Liver (tissue), 3 donors: ENCODE data around the gene SEMA4D.

Experiments used
- ATF3 ChIP-seq: IDR thresholded peaks from 2 replicates; pipeline ENCODE4 v1.6.1; 2016; ENCODE audit warnings: antibody characterized with exemption
- CTCF ChIP-seq: fragments of 150-350 bp; IDR thresholded peaks from 2 replicates; pipeline ENCODE4 v1.5.1; 2017; ENCODE audit warnings: improper control_type of control experiment, low read depth, low read length; ENCODE audit not compliant: missing input control
- EGR1 ChIP-seq, 2 donors: IDR thresholded peaks; 2 replicates each; pipeline ENCODE4 v1.6.1; 2016 to 2018; ENCODE audit warnings: antibody characterized with exemption in 2 of 2, low read depth in 2 of 2
- FOXA1 ChIP-seq: IDR thresholded peaks from 2 replicates; pipeline ENCODE4 v1.6.1; 2016; ENCODE audit warnings: antibody characterized with exemption
- FOXA2 ChIP-seq: IDR thresholded peaks from 2 replicates; pipeline ENCODE4 v1.6.1; 2016; ENCODE audit warnings: antibody characterized with exemption
- GABPA ChIP-seq, 2 donors: IDR thresholded peaks in 1 of 2; conservative IDR thresholded peaks in 1 of 2; 2 replicates each; pipeline ENCODE4 v1.6.1; 2016; ENCODE audit warnings: antibody characterized with exemption in 2 of 2, mild to moderate bottlenecking in 1 of 2, moderate library complexity in 1 of 2
- JUND ChIP-seq, 2 donors: IDR thresholded peaks; 2 replicates each; pipeline ENCODE4 v1.6.1; 2016; ENCODE audit warnings: antibody characterized with exemption in 2 of 2
- MAX ChIP-seq: IDR thresholded peaks from 2 replicates; pipeline ENCODE4 v1.6.1; 2016; ENCODE audit warnings: antibody characterized with exemption
- NR2F2 ChIP-seq: IDR thresholded peaks from 2 replicates; pipeline ENCODE4 v1.6.1; 2016; ENCODE audit warnings: antibody characterized with exemption
- RAD21 ChIP-seq, 2 donors: IDR thresholded peaks; 2 replicates each; pipeline ENCODE4 v1.6.1; 2016; ENCODE audit warnings: antibody characterized with exemption in 2 of 2, mild to moderate bottlenecking in 2 of 2
- REST ChIP-seq: IDR thresholded peaks from 2 replicates; pipeline ENCODE4 v1.6.1; 2016; ENCODE audit warnings: antibody characterized with exemption, mild to moderate bottlenecking
- TAF1 ChIP-seq: conservative IDR thresholded peaks from 2 replicates; pipeline ENCODE4 v1.6.1; 2016; ENCODE audit warnings: antibody characterized with exemption, mild to moderate bottlenecking
- YY1 ChIP-seq: IDR thresholded peaks from 2 replicates; pipeline ENCODE4 v1.6.1; 2016; ENCODE audit warnings: antibody characterized with exemption, mild to moderate bottlenecking
- ZBTB33 ChIP-seq: IDR thresholded peaks from 2 replicates; pipeline ENCODE4 v1.6.1; 2016; ENCODE audit warnings: antibody characterized with exemption
- donor health status: healthy.
- donor health status: healthy.

GRCh38 chr9:89412951-89413350 is 85.0 kb downstream of the SEMA4D start:
- no peak for TF ChIP-seq CTCF
- TF ChIP-seq RAD21 (IDR thresholded peaks at IDR 0.05): no peak
- no peak for TF ChIP-seq GABPA (IDR thresholded peaks at IDR 0.05 in 1 of 2, conservative IDR thresholded peaks at IDR 0.05 in 1 of 2)
- no peak for TF ChIP-seq TAF1
- no peak for TF ChIP-seq YY1
- no peak for TF ChIP-seq EGR1 (IDR thresholded peaks at IDR 0.05; ENCODE audit: low read depth in 2 of 2)
- TF ChIP-seq ZBTB33: no peak
- no peak for TF ChIP-seq MAX
- TF ChIP-seq ATF3: no peak
- no peak for TF ChIP-seq REST
- TF ChIP-seq FOXA1: no peak
- no peak for TF ChIP-seq FOXA2
- no peak for TF ChIP-seq JUND (IDR thresholded peaks at IDR 0.05)
- TF ChIP-seq NR2F2: no peak
